ENCODE measurements around the gene GRAMD4. TPM values are rescaled to one million over a fixed set of nuclear protein-coding genes. Genes with fewer than 3 reads are reported as not detected.
A peak's percentile ranks its signal among the peaks of the same experiment; 100 is the strongest.

GRAMD4 gene
- total RNA-seq, 1 donor from 2014 or later: 85.7 TPM

DNA sequence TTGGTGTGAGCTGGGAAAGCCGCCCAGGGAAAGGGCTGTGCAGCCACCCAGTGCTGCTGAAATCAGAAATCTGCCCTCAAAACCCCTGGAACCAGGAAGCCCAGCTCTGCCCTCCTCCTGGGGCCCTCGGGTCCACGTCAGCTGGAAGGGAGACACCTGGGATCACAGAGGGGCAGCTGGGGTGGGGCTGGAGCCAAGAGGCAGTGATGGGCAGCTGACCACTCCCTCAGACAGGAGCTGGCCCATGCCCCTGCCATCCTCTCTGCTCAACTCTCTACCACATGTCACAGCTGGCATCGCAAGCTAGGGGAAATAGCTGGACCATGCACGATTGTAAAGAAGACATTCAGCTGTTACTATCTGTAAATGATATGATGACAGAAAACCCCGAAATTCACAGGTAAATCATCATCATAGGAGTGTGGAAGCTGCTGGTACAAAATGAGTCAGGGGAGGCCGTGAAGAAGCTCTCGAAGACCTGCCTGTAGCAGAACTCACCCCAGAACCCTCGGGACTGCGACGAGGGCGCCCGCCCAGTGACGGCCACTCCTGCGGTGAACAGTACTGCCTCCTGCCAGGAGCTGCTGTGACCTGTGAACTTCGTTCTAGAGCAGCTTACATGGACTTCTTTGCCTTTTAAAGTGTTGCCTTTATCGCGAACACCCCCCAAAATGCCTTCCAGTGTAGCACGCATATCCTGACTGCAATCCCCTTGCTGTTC lies 62.0 kb downstream of the GRAMD4 start:
- H3K27ac Mint-ChIP-seq (ENCODE audit: unreplicated experiment): no peak overlapping the region
- H3K27me3 Mint-ChIP-seq (ENCODE audit: unreplicated experiment): peaks cover 10% of the 10 kb centered on the region
- no peak for DNase-seq
- TF ChIP-seq, protein P1, sequence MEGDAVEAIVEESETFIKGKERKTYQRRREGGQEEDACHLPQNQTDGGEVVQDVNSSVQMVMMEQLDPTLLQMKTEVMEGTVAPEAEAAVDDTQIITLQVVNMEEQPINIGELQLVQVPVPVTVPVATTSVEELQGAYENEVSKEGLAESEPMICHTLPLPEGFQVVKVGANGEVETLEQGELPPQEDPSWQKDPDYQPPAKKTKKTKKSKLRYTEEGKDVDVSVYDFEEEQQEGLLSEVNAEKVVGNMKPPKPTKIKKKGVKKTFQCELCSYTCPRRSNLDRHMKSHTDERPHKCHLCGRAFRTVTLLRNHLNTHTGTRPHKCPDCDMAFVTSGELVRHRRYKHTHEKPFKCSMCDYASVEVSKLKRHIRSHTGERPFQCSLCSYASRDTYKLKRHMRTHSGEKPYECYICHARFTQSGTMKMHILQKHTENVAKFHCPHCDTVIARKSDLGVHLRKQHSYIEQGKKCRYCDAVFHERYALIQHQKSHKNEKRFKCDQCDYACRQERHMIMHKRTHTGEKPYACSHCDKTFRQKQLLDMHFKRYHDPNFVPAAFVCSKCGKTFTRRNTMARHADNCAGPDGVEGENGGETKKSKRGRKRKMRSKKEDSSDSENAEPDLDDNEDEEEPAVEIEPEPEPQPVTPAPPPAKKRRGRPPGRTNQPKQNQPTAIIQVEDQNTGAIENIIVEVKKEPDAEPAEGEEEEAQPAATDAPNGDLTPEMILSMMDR (IDR thresholded peaks at IDR 0.05; ENCODE audit: partially characterized antibody, unreplicated experiment): no peak
- H3K9me3 Mint-ChIP-seq (ENCODE audit: unreplicated experiment): peaks cover 5% of the 10 kb centered on the region
- peaks cover 17% of the 10 kb centered on the region for H3K4me1 Mint-ChIP-seq (ENCODE audit: low read depth, unreplicated experiment)
- no peaks in the 10 kb centered on the region for H3K36me3 Mint-ChIP-seq (ENCODE audit: unreplicated experiment)
- no peak overlapping the region for H3K4me3 Mint-ChIP-seq (ENCODE audit: unreplicated experiment)

GRCh38 chr22:46684706-46685105 lies 64.5 kb downstream of the GRAMD4 start:
- TF ChIP-seq, protein P1 (IDR thresholded peaks at IDR 0.05; ENCODE audit: partially characterized antibody, unreplicated experiment): no peak
- no peak overlapping the region for H3K4me3 Mint-ChIP-seq (ENCODE audit: unreplicated experiment)

DNA sequence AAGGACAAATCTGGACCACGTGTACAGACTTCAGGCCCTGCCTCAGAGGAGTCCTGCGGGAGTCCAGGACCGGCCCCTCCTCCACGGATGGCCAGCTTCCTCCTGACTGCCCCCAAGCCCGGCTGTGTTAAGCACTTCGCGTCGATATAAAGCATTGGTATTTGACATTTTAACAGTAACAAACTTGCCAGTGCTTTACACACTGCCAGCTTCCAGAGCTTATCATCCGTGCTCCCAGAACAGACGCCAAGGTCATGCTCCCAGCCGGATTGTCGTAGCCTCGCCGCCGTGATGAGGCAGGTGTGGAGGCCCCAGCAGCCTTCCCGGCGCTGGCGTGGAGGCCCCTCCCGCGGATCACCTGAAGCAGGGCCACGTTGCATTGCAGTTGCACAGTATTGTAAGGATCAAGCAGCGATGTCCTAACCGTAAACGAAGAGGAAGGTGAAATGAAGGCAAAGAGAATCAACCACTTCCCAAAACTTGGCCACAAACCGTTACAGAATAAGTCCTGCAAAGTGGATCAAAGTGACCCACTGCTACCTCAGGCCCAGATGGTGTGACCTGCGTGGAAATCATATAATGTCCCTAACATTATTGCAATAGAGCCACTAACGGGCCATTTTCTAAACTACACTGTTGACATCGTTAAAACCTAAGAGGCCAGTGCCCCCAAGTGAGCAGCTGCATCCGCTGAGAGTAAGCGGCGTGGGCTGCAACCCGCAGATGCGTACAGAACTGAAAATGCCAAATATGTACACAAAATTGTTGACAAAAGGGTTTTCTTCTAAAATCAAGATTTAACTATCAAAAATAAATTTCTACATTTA lies 66.2 kb downstream of the GRAMD4 start:
- Mint-ChIP-seq H3K4me1 (ENCODE audit: low read depth, unreplicated experiment) (peaks cover 19% of the 10 kb centered on the region), H3K9me3 (ENCODE audit: unreplicated experiment) (peaks cover 5% of the 10 kb centered on the region), H3K36me3 (ENCODE audit: unreplicated experiment) (peaks cover 3% of the 10 kb centered on the region), H3K4me3 (ENCODE audit: unreplicated experiment) (no peak overlapping the region), H3K27ac (ENCODE audit: unreplicated experiment) (peak overlapping the region; percentile 55), H3K27me3 (ENCODE audit: unreplicated experiment) (peaks cover 9% of the 10 kb centered on the region)
- TF ChIP-seq, protein P1 (IDR thresholded peaks at IDR 0.05; ENCODE audit: partially characterized antibody, unreplicated experiment): no peak
- DNase-seq: no peak

More at GRCh38 chr22:46684706-46685105, 64.5 kb downstream of the GRAMD4 start:
- Mint-ChIP-seq H3K27me3 (ENCODE audit: unreplicated experiment) (peaks cover 10% of the 10 kb centered on the region), H3K27ac (ENCODE audit: unreplicated experiment) (no peak overlapping the region), H3K9me3 (ENCODE audit: unreplicated experiment) (peaks cover 5% of the 10 kb centered on the region), H3K4me1 (ENCODE audit: low read depth, unreplicated experiment) (peaks cover 19% of the 10 kb centered on the region), H3K36me3 (ENCODE audit: unreplicated experiment) (no peaks in the 10 kb centered on the region)
- DNase-seq: no peak

- H3K4me3 Mint-ChIP-seq (ENCODE audit: unreplicated experiment): no peak overlapping the region
- H3K9me3 Mint-ChIP-seq (ENCODE audit: unreplicated experiment): peaks cover 5% of the 10 kb centered on the region
- H3K36me3 Mint-ChIP-seq (ENCODE audit: unreplicated experiment): peaks cover 5% of the 10 kb centered on the region
- peaks cover 6% of the 10 kb centered on the region for H3K27me3 Mint-ChIP-seq (ENCODE audit: unreplicated experiment)
- TF ChIP-seq, protein P1 (IDR thresholded peaks at IDR 0.05; ENCODE audit: partially characterized antibody, unreplicated experiment): no peak
- H3K4me1 Mint-ChIP-seq (ENCODE audit: low read depth, unreplicated experiment): peaks cover 19% of the 10 kb centered on the region
- no peak for DNase-seq
- no peak overlapping the region for H3K27ac Mint-ChIP-seq (ENCODE audit: unreplicated experiment)
Measured at GRCh38 chr22:46687048-46687444, 66.9 kb downstream of the GRAMD4 start.

- H3K36me3 Mint-ChIP-seq (ENCODE audit: unreplicated experiment): peaks cover 5% of the 10 kb centered on the region
- H3K27me3 Mint-ChIP-seq (ENCODE audit: unreplicated experiment): peaks cover 6% of the 10 kb centered on the region
- TF ChIP-seq, protein P1 (IDR thresholded peaks at IDR 0.05; ENCODE audit: partially characterized antibody, unreplicated experiment): no peak
- DNase-seq: no peak
- H3K27ac Mint-ChIP-seq (ENCODE audit: unreplicated experiment): no peak overlapping the region
- peaks cover 19% of the 10 kb centered on the region for H3K4me1 Mint-ChIP-seq (ENCODE audit: low read depth, unreplicated experiment)
- H3K4me3 Mint-ChIP-seq (ENCODE audit: unreplicated experiment): no peak overlapping the region
- peaks cover 5% of the 10 kb centered on the region for H3K9me3 Mint-ChIP-seq (ENCODE audit: unreplicated experiment)
Measured at GRCh38 chr22:46687460-46687859, 67.3 kb downstream of the GRAMD4 start.

Data from glutamatergic neuron (in vitro differentiated cells).